ENCODE measurements around the gene CDADC1. TPM values are rescaled to one million over a fixed set of nuclear protein-coding genes. Genes with fewer than 3 reads are reported as not detected.

The CDADC1 gene
- total RNA-seq, 1 experiment from 2014 or later = 7.6 TPM

DNA sequence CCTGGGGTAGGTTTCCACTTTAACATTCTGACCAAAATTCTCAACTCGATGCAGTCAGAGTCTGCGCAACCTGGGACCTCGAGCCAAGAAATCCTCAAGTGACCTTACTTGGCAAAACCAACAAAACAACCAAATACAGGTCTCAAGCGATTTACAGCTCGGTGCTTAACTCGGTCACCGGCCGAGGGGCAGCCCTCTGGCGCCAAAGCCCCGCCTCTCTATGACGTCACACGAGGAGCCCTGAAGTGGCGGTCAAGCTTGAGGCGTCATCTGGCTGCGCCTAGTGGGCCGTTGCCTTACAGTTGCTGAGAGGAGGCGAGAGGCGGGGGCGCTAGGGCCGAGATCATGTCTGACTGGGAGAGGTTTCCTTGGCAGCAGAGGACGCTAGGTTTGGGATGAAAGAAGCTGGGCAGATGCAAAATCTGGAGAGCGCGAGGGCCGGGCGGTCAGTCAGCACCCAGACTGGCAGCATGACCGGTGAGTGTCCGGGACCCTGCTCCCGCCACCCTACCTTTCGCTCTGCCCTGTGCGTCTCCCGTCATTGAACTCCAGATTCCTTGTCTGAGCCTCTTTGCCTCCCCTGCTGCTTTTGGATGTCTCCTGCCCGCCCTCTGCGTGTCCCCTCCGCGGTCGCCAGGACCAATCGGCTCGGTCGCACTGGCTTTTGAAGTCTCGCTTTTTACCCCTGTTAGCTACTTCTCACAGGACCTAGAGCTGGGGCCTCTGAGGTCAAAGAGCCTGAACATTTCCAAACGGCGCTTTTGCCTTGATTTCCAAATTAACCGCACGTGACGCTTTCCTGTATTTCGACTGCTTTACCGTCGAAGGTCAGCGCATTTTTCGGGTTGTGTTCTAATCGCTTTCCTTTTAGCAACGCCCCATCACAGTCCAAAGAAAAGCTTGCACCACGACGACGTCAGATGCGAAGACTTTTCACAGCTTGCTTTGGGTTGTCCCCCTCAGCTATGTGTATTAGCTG is at the start of gene CDADC1 (continued):
- TF ChIP-seq, protein P1, sequence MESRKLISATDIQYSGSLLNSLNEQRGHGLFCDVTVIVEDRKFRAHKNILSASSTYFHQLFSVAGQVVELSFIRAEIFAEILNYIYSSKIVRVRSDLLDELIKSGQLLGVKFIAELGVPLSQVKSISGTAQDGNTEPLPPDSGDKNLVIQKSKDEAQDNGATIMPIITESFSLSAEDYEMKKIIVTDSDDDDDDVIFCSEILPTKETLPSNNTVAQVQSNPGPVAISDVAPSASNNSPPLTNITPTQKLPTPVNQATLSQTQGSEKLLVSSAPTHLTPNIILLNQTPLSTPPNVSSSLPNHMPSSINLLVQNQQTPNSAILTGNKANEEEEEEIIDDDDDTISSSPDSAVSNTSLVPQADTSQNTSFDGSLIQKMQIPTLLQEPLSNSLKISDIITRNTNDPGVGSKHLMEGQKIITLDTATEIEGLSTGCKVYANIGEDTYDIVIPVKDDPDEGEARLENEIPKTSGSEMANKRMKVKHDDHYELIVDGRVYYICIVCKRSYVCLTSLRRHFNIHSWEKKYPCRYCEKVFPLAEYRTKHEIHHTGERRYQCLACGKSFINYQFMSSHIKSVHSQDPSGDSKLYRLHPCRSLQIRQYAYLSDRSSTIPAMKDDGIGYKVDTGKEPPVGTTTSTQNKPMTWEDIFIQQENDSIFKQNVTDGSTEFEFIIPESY (IDR thresholded peaks at IDR 0.05; ENCODE audit: extremely low read depth, insufficient replicate concordance, low read length) = no peak
- no peak; the same call in 1 of the 2 replicates for TF ChIP-seq JUND (IDR thresholded peaks at IDR 0.05)
- no peak for TF ChIP-seq CEBPB (IDR thresholded peaks at IDR 0.05; ENCODE audit: low read depth)

DNA sequence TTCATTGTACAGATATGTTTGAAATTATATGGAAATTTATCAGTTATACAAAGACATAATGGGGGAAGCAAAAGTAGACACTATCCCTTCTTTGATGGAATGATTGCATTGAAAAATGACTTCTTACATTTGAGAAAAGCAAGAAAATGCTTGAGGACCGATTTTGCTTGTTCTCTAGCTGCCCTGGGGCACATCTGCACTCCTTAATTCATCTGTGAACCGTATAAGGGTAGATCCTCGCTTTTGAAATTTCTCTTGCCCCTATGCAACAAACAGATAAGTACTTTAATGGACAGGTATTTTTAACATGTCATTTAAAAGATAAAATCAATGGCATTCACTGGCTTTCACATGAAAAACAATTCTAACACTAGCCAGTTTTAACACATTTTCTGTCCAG is 41.1 kb upstream of the CDADC1 start:
- H3K4me3 ChIP-seq (replicated peaks in 1 of 2; ENCODE audit: low read depth in 1 of 2, low read length in 2 of 2) = no peak overlapping the region
- H3K27ac ChIP-seq (ENCODE audit: low read depth, low read length) = no peak overlapping the region
- no peaks in the 10 kb centered on the region for H3K79me2 ChIP-seq (ENCODE audit: insufficient read depth, low read length)
- ChIA-PET POLR2A (no interaction called here), RAD21 (ENCODE audit: low non-redundant PET in 1 of 2, low total read pairs in 2 of 2, uncharacterized antibody in 2 of 2, unreplicated experiment in 2 of 2) (no interaction called here), CTCF (no interaction called here)
- H2AFZ ChIP-seq (ENCODE audit: low read depth, low read length, poor library complexity, severe bottlenecking) = no peak overlapping the region
- TF ChIP-seq CBX3 (IDR thresholded peaks at IDR 0.05; ENCODE audit: low read depth) = no peak
- no TSS peak for BruUV-seq (replicated peaks)
- H3K9me2 ChIP-seq (ENCODE audit: insufficient read depth) = no peaks in the 10 kb centered on the region
- no peaks in the 10 kb centered on the region for H4K20me1 ChIP-seq (ENCODE audit: insufficient read depth)
- H3K27me3 ChIP-seq (ENCODE audit: insufficient read depth, low read length) = no peaks in the 10 kb centered on the region
- peaks cover 13 to 23% of the 10 kb centered on the region in 2 experiments; a peak in 3 of 4 replicates for H3K36me3 ChIP-seq (ENCODE audit: control insufficient read depth in 1 of 2, insufficient read depth in 2 of 2, low read length in 2 of 2)
- H3K4me1 ChIP-seq (ENCODE audit: control insufficient read depth in 1 of 2, insufficient read depth in 2 of 2, low read length in 2 of 2) = no peaks in the 10 kb centered on the region
- intact Hi-C loops (cut with micrococcal nuclease) = no loop called here
- no peak for ATAC-seq
- no peak overlapping the region for H3K9ac ChIP-seq (ENCODE audit: low read length)
- no peak overlapping the region for H3K4me2 ChIP-seq (ENCODE audit: low read length)
- no peak for DNase-seq (ENCODE audit: low read depth, low spot score)
- H3K9me3 ChIP-seq (ENCODE audit: control insufficient read depth in 1 of 2, insufficient read depth in 1 of 2, low read depth in 1 of 2, low read length in 2 of 2) = no peaks in the 10 kb centered on the region
